ENCODE measurements around the gene NUDT19.
"Not testable (repeated sequence)": the region's sequence is repeated elsewhere in the genome, so short reads cannot be mapped to it uniquely, and the experiment has no call there.

The NUDT19 gene

DNA sequence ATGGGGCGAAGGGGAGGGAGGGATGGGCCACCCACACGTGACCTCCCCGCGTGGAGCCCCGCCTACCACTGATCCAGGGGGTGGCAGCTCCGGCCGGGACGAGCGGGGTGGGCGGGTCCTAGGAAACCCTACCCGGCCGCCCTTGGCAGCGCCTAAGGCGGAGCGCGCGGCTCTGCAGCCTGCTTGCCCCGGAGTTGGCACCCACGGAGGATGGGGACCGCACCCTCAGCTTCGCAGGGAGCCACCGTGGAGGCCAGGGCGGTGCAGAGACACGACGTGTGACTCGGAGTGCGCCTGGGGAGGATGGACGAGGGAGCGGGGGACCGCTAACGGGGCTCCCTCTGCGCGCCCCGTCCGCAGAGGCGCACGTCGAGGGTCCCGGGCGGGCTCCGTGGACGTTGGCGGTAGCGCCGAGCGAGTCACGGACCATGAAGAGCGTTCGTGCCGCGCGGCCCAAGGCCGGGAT, 15.9 kb upstream of the NUDT19 start, which contains the start of gene RGS9BP:
Gene RGS9BP, plus strand, starts transcription at position 129 of the 466 bp plus-strand sequence. CDS start 416 bp downstream, outside the sequence.
- peak; percentile 37 for DNase-seq

DNA sequence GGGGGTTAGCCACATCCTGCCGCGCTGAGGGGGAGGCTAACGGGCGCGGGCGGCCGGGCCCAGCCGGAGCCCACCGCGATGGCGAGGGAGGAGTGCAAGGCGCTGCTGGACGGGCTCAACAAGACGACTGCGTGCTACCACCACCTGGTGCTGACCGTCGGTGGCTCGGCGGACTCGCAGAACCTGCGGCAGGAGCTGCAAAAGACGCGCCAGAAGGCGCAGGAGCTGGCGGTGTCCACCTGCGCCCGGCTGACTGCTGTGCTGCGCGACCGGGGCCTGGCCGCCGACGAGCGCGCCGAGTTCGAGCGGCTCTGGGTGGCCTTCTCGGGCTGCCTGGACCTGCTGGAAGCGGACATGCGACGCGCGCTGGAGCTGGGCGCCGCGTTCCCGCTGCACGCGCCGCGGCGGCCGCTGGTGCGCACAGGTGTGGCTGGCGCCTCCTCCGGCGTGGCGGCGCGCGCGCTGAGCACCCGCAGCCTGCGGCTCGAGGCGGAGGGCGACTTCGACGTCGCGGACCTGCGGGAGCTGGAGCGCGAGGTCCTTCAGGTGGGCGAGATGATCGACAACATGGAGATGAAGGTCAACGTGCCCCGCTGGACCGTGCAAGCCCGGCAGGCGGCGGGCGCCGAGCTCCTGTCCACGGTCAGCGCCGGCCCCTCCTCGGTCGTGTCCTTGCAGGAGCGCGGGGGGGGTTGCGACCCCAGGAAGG, 15.3 kb upstream of the NUDT19 start:
- DNase-seq, result no peak

DNA sequence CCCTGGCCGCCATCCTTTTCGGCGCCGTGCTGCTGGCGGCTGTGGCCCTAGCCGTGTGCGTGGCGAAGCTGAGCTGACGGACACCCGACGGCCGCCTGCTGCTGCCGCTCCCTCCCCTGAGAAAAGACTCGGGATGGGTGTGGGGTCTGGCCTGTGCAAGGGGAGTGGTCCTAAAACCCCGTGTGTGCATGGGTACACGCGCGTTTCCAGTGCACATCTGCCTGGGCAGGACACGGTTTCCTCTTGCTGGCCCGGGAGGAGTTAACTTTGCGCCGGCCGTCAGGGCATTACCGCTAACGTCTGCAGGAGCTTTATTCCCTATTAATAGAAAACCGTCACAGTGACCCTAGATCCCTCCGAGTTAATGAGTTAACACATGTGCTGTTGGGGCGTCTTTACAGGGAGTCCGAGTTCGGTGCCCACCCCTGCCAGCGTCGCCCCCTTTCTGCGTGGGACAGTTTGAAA, 14.7 kb upstream of the NUDT19 start:
- no peak for DNase-seq

DNA sequence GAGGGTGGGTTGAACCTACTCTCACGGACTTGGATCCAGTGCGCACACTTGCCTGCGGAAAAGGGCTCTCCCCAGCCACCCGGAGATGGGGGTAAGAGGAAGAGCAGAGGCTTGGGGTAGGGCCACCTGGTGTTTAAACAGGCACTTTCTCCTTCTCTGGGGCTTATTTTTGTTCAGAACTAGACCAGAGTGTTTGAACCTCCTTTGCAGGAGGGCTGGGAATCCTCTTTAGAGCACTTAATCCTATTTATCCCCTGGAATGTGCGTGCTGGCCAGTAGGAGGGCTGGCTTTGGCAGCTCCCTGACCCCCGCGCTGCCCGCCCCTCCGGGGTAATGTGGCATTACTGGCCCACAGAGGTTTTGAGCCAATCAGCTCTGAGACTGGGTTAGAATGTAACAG, 14.0 kb upstream of the NUDT19 start:
- DNase-seq, result no peak

DNA sequence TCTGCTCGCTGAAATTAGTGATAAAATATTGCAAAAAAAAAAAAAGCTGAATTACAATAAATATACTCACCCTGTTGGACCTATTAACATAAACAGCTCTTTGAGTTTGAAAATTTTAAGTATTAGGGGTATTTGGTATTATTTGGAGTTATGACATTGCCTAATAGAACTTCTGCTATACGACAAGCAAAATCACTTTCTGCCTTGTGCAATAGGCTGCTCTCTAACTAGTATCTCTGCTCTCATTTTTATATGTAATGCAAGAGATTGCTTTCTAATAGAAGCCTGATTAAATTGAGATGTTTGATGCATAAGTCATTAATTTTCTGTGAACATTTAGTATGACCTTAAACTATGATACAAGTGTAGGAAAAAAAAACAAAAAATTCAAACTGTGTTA, 10.6 kb upstream of the NUDT19 start:
- no peak for DNase-seq

DNA sequence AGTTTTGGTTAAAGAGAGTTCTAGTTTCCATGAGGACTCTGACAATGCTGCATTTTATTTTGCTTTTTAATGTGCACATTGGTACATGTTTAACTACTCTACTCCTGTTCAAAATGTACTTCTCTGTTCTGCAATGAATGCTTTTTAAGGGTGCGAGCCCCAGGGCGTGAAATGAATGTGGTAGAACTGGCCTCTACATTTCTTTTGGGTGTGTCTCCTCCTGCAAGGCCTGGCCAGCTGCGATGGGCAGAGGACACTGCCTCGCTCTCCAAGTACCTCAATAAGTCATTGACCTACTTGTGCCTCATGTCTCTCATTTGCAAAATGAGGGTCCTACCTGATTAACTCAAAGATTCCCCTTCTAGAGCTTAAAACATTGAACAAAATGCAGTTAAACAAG, 9.3 kb upstream of the NUDT19 start:
- DNase-seq, result no peak

DNA sequence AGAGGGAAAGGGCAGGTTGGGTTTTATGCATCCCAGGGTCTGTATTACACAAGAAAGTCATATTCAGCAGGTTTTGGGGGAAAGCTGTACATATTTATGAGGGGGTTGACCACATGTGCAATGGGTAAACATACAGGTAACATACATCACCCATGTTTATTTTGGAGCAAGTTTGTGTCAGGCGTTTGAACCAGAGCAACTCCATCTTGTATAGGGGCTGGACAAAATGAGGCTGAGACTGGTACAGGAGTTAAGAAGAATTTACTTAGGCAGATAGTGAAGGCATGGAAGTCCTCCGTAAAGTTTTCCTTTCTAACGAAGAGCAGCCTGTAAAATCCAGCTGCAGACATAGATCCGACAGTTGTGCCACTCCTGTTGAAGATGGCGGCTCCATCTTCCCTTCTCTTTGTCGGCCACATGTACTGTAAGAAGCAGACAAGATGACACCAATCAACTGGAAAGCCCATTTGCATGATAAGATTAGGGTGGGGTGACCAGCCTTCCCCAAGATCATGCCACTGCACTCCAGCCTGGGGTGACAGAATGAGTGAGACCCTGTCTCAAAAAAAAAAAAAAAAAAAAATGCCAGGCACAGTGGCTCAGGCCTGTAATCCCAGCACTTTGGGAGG, 4.7 kb upstream of the NUDT19 start:
- DNase-seq, result no peak

DNA sequence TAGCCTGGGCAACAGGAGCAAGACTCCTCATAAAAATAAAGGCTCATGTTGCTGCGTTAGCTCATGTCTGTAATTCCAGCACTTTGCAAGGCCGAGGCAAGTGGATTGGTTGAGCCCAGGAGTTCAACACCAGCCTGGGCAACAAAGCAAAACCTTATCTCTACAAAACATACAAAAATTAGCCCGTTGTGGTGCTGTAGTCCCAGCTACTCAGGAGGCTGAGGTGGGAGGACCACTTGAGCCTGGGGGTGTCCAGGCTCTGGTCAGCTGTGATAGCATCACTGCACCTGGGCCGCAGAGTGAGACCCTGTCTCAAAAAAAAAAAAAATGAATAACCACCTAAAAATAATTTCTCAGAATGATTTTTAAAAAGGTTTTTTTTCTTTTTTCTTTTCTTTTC, 3.9 kb upstream of the NUDT19 start:
- DNase-seq, result no peak

DNA sequence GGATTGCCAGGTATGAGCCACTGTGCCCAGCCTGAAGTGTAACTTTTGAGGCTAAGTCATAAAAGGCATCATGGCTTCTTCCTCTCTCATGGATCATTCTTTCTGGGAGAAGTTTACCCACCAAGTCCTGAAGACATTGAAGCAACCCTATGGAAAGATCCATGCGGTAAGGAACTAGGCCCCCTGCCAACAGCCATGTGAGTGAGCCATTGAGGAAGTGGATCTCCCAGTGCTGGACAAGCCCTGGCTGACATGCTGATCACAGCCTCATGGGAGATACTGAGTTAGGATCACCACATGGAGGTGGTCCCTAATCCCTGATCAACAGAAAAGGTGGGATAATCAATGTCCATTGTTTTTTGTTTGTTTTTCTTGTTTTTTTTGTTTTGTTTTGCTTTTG, 3.3 kb upstream of the NUDT19 start:
- no peak for DNase-seq

DNA sequence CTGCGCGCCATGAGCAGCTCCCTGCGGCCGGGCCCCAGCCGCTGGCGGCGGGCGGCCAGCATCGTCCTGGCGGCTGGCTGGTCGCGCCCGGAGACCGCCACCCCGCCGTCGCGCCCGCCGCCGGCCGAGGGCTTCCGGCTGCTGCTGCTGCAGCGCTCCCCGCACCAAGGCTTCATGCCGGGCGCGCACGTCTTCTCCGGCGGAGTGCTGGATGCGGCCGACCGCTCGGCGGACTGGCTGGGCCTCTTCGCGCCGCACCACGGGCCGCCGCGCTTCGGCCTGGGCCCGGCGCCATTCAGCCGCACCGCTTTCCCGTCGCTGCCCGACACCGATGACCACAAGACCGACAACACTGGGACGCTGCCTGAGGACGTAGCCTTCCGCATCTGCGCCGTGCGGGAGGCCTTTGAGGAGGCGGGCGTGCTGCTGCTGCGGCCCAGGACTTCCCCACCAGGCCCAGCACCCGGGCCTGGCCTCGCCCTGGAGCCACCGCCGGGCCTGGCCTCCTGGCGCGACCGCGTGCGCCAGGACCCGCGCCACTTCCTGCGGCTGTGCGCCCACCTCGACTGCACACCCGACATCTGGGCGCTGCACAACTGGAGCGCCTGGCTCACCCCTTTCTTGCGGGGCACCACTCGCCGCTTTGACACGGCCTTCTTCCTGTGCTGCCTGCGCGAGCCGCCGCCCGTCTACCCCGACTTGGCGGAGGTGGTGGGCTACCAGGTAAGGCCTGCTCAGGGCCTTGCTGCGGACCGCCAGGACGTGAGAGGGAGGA, 518 bp downstream of the NUDT19 start:
- peak; percentile 22 for DNase-seq

DNA sequence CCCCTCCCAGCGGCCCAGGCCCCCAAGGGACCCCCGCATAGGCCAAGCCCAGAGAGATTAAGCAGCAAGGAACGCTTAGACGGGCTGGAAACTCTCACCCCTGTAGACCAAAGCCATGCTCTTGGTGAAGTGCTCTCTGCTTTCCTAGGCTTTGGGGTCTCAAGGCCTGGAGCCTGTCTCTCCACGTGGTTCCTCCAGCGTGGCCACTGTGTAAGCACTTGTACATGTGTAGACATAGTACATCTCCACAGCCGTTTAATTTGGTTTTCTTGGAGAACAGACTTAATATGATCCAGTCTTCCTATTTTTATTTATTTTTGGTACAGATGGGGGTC, 1.1 kb downstream of the NUDT19 start:
- DNase-seq, result no peak

DNA sequence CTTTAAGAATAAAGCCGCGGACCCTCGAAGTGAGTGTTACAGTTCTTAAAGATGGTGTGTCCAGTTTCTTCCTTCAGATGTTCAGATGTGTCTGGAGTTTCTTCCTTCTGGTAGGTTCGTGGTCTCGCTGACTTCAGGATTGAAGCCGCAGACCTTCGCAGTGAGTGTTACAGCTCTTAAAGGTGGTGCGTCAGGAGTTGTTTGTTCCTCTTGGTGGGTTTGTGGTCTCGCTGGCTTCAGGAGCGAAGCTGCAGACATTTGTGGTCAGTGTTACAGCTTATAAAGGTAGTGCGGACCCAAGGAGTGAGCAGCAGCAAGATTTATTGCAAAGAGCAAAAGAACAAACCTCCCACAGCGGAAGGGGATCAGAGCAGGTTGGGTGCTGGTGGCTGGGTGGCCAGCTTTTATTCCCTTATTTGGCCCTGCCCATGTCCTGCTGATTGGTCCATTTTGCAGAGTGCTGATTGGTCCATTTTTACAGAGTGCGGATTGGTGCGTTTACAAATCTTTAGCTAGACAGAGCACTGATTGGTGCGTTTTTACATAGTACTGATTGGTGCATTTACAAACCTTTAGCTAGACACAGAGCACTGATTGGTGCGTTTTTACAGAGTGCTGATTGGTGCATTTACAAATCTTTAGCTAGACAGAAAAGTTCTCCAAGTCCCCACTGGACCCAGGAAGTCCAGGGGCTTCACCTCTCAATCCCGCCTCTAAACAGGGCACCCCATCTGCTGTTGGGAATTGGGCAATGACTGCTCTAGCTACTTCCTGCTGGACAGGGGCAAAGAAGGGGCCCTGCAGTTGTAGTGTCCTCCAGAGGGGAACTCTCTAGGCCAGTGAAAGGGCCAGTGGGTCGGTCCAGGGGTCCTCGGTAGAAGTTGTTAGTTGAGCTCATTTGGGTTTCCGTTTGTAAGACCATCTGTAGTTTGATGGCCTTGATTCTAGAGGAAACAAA, 1.8 kb downstream of the NUDT19 start:
- not testable (repeated sequence) for DNase-seq

DNA sequence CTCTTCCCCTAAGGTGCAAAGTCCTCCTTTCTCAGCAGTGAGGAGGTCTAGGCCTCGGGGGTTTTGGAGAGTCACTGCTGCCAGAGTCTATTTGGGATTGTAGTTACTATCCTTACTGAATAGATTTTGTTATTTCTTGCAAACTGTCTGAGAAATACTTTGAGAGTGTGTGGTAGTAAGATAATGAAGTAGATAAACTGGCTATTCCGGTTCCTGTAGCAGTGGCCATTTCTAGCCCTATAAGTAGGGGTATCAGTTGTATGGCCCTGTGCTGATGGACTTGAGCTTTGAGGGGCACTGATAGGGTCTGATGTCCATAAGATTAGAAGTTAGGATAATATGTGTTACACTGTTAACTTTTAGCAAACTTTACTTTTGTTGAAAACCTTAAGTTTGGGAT, 2.7 kb downstream of the NUDT19 start:
- DNase-seq, result not testable (repeated sequence)

DNA sequence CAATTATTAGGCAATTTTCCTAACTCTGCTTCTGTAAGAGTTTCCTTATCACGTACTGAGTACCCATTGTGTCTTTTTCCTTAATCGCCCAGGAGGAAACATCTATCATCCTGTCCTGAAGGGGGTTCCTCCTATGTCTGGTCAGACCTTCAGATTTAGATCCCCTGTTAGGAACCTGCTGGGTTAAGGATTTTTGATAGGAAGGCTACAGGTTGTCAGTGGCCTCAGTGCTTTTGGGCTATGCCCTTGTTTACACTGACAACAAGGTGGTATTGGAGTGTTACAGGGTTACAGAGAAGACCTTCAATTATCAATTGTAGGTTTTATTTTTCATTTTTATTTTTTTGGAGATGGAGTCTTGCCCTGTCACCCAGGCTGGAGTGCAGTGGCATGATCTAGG, 3.2 kb downstream of the NUDT19 start:
- DNase-seq, result not testable (repeated sequence)

DNA sequence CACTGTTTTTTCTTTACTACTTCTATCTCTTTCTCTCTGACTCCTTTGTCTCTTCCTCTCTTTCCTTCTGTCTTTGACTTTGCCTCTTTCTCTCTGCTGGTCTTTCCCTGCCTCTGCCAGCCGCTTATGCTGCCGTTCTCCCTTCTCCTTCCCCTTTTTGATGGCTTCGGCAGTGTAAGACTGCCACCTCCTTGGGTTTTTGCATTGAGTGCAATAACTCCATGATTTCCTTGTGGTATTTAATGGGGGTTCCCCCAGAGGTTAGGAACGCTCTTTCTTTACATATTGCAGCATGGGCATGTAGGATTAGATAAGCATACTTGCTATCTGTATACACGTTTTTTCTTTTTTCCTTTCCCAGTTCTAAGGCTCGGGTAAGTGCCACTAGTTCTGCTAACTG, 3.9 kb downstream of the NUDT19 start:
- DNase-seq, result not testable (repeated sequence)

DNA sequence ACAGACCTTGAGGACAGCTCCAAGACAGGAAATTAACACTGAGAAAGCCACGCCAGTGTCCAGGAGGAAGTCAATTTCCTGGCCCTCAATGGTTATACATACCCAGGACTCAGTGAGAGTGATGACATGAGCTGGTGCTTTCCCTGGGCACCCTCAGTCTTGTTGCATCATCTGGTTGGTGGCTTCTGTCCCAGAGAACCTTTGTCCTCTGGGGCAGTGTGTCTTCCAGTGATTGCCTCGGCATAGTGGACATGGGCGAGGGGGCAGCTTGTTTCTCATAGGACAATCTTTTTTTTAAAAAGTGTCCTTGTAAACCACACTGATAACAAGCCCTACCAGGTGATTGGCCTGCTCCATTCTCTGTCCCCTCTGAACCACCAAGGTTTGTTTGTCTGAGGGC, 5.2 kb downstream of the NUDT19 start:
- not testable (repeated sequence) for DNase-seq

DNA sequence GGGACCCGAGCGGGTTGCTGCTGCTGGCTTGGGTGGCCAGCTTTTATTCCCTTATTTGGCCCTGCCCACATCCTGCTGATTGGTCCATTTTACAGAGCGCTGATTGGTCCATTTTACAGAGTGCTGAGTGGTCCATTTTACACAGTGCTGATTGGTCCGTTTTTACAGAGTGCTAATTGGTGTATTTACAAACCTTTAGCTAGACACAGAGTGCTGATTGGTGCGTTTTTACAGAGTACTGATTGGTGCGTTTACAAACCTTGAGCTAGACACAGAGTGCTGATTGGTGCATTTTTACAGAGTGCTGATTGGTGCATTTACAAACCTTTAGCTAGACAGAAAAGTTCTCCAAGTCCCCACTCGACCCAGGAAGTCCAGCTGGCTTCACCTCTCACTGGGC, 8.5 kb downstream of the NUDT19 start:
- not testable (repeated sequence) for DNase-seq

DNA sequence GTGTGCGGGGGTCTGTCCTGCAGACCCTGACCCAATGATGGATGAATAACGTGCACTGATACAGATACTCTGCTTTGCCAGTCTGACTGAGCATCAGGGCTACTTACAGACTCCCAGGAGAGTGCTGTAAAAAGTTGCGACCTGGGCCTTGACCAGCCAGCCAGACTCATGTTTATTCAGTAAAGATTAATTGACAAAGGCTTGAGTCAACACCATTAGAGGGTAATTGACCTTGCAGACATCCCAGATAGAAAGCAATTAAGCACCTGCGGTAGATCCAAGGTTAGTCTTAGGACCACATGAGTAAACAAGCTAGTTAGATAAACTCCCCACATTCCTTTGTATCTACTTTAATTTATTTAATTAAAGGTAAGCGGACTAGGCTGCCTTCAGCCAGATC, 10.4 kb downstream of the NUDT19 start:
- DNase-seq, result no peak

DNA sequence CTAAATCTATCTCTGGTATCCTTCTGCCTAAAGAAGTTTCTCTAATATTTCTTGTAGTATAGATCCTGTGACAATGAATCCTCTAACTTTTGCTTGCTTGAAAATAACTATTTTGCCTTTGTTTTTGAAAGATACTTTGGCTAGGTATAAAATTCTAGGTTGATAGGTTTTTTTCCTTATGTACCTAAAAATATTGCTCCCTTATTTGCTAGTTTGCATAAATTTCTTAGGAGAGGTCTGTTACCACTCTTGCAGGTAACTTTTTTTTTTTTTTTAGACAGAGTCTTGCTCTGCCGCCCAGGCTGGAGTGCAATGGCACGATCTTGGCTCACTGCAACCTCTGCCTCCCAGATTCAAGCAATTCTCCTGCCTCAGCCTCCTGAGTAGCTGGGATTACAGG, 12.4 kb downstream of the NUDT19 start:
- DNase-seq, result not testable (repeated sequence)

DNA sequence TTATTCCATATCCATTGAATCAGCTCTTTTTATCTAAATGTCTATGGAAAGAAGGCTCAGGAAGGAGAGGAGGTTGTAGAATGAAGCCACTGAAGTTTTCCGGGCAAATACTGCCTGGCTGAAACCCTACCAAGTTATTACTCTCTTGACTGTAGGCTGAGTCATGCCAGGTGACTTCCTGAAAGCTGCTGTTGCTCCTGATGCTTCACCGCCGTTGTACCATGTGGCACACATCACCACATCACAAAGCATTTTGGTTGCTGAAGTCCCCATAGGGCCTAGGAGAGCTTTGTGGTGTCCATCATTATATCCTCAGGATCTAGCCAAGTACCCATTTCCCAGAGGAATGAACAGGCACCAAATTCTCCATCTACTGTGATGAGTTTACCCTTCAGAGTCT, 16.8 kb downstream of the NUDT19 start:
- no peak for DNase-seq

DNA sequence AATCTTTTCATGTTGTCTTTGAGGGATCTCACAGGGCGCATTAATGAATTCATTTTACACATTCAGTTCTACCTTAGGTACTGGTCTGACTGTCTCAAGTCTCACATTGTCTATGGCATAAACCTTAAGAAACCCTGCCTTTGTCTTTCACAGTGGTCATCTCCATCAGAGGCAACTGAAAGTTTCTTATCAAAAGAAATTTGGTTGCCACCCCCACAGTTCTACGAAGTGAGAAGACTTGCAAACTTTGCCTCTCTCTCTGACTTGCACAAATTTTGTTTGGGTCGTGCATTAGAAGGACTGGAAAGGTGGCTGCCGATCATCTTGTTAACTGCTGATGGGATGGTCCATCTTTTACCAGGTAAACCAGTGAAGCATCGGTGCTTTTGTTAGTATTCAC, 17.4 kb downstream of the NUDT19 start:
- no peak for DNase-seq

DNA sequence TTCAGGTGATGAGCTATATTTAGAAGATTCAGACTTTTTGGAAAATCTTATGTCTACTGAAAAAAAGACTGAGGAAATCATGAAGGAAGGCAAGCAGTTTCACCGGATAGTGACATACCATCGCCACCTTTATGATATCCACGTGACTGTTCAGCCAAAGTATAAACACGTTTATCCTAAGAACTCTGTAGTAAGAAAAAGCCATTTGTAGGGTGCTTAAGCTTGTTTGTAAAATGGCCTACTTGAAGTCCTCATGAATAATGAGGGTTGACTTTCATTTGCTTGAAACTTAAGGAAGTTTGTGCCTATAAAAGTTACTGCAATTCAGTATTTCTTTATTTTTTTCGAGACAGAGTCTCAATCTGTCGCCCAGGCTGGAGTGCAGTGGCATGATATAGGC, 20.1 kb downstream of the NUDT19 start:
- DNase-seq, result no peak

DNA sequence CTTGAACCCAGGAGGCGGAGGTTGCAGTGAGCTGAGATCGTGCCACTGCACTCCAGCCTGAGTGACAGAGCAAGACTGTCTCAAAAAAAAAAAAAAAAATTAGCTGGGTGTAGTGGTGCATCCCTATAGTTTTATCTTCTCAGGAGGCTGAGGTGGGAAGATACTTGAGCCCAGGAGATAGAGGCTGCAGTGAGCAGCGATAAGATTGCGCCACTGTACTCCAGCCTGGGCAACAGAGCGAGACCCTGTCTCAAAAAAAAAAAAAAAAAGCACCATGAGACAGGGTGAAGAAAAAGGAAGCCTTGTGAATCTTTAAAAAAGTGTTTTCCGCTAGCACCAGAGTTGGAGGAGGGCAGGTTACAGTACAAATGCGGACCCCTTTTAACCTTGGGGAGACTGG, 24.6 kb downstream of the NUDT19 start:
- DNase-seq, result not testable (repeated sequence)

All from DMS79 (cell line).